ENCODE results near the gene TWIST1.

The TWIST1 gene

DNA sequence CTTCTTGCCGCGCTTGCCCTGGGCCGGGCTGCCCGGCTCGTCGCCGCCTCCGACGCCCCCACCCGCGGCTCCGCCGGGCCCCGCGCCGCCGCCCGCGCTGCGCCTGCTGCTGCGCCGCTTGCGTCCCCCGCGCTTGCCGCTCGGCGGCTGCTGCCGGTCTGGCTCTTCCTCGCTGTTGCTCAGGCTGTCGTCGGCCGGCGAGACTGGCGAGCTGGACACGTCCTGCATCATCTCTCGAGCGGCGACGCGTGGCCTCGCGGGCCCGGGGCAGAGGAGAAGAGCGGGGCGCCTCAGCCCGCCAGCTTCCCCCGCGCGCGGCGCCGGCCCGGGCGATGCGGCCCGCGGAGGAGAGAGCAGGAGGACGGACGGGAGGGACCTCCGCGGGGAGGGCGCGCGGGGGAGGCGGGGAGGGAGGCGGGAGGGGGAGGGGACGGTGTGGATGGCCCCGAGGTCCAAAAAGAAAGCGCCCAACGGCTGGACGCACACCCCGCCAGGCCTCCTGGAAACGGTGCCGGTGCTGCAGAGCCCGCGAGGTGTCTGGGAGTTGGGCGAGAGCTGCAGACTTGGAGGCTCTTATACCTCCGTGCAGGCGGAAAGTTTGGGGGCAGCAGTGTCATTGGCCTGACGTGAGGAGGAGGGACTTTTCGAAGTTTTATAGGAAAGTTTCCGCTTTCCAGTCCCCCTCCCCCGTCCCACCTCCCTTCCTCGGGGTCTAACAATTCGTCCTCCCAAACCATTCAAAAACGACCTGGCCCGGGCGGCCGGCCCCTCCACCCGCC, at the start of gene TWIST1:
Gene TWIST1 (minus strand): TSS at position 546 of the 779 bp plus-strand sequence. CDS start 315 bp downstream, at position 231.
- no peak for DNase-seq

DNA sequence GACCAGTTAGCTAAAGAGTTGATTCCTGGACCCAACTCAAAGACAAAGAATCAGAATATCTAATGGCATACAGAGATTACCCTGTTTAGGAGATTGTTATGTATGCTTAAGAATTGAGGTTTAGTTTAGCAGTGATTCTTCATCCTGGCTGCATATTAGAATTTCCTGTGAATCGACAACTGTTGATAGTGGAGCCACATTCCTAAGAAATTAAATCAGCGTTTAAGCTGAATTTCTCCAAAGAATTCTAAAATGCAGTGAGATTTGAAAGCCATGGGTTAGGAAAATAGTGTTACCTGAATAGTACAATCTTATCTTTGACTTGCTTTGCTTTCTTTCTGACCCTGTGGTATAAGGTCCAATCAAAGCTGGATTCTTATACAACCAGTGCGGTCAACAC, 44.2 kb upstream of the TWIST1 start:
- no peak for DNase-seq

DNA sequence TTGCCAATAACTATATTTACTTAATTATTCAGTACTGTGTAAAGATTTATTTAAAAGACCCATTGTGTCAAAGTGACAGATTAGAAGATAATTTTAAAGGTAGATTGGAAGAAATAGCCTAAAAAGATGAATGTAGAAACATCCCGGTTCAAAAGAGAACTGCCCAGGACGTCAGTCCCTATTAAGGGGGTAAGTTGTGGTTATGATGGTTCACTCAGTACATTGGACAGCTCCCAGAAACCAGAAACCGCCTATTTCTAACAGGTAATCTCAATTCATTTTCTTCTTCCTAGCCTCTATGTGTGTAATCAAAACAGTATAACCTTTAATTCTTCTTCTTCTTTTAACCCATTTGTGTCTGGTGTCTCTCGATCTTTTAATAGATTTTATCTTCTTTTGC, 29.3 kb upstream of the TWIST1 start:
- DNase-seq, result no peak

DNA sequence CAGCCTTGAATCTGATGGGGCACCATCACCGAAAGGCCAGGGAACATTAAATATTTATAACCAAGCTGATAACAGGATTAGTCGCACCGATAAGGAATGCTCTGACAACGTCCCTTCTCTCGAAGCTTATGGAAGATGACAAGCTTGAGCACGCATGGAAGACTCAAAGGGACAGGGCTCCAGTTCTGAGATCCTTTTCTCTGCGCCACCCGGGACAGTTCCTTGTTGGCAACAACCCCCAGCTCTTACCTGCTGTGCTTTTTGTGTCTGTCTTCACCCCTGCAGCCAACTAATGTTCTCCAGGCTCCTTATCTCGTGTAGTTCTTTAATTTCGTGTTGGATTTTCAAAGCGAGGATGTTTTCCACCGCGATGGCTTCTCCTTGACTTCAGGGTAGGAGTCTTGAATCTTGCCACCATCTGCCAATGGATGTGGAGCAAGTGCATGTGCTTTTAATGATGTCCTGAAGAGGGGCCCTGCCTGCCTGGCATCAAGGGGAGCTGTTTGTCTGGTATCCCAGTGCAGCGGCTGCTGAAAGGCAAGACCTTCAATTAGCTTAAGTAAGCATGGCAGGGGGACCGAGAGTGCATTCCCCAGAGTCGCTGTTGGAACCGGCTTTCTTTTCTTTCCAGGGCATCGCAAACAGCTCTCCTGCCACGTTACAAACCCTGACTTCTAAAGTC, 28.1 kb upstream of the TWIST1 start:
- DNase-seq, result no peak

DNA sequence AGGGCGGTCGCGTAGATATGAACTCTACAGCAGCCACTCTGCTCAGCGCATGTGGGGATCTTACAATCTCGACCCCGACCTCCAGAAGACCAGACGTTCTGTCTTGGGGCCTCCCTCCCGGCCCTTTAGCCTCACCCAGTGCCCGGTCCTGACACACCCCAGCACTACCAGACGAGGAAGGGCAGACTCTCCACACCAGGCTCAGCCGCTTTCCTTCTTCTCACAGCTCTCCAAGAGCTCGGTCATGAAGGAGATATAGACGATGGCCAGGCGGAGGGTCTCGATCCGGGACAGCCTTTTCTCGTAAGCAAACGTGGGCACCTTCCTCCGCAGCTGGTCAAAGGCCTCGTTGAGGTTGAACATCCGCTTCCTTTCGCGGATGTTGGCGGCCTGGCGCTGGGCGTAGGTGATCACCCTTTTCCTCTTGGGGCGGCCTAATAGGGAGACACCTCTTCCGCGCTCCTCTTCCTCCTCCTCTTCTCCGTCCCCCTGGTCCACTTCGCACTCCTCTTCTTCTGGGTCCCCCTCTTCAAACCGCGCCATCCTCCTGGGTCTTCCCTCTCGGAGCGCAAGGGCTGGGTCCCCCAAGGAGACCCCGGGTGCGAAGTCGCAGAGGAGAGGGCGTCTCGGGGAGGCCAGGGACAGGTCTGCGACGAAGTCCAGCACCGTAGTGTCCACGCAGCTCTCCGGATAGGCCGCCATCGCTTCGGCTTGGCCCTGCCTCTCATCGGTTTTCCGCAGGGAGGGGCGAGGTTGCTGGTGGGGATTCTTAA, 27.4 kb upstream of the TWIST1 start, which contains the start of gene FERD3L:
Gene FERD3L (minus strand): TSS at position 761 of the 773 bp plus-strand sequence. CDS start 59 bp downstream, at position 702.
- no peak for DNase-seq

DNA sequence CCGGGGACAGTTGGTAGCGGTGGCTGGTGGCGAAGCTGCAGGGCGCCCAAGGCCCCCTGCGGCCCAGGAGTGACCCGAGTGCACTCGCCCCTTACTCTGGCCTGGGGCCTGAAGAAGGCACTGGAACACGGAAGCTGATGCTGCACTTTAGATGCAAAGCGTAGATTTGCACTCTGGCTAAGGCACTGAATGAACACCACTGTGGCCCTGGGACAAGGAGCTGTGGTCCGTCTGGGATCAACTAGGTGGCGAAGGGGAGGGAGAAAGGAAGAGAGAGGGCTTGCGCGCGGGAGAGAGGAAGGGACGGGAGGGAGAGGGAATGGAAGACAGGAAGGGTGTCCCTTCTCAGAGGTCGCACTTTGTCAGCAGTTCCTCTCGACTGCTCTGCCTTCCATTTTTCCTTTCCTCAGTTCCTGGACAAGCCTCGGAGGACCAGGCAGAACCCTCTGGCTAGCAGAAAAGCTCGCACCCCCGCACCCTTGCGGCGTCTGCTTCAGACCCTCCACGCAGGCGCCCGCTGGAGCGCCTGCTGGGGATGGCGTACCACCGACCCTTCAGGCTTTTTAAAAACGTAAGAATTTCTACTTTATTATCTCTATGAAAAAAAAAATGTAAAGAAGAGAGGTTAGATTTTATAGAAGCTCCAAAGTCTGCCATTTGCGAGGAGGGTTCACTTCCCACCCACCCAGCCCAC, 26.6 kb upstream of the TWIST1 start:
- no peak for DNase-seq

DNA sequence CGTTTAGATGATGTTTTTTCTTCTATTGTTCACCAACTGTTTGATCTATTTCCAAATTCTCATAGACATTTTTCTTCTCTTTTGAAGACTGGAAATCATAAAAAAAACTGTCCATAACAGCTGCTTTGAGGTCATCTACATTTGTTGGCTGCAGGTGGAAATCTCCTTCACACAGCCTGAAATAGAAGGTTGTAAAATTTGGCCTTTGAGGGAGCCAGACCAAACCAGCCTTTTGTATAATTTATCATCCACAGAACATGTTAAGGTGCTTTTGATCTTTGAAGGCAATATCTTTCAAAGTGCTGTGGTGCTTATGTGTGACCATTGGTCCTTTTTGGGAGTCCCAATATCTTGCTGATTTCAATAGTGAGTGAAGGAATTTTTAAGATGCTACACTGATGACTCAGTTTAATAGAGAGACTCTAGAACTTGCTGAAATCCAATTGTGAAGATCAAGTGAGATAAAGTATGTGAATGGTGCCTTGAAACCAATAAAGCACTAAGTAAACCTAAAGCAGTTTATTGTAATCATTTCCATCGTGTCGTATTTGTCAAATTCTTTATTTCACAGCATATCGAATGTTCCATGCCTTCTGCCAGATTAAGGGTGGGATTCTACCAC, 22.4 kb upstream of the TWIST1 start:
- DNase-seq, result no peak

DNA sequence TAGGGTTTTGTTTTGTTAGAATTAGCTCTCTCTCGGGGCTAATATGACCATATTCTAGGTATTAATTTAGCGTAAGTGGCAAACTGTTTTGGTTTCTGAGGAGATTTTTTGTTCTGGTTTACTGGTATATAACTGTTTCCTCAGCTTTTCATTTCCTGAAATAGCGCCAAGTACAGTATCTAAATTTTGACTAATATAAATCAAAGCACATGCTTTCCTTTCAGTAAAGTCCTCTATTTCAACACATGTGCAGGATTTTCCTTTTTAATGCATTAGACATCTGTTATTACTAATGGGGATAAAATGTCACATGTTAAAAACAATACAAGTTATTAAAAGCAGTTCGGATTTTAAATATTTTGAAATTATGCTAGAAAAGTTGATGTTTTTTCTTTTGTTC, 16.4 kb upstream of the TWIST1 start:
- no peak for DNase-seq

DNA sequence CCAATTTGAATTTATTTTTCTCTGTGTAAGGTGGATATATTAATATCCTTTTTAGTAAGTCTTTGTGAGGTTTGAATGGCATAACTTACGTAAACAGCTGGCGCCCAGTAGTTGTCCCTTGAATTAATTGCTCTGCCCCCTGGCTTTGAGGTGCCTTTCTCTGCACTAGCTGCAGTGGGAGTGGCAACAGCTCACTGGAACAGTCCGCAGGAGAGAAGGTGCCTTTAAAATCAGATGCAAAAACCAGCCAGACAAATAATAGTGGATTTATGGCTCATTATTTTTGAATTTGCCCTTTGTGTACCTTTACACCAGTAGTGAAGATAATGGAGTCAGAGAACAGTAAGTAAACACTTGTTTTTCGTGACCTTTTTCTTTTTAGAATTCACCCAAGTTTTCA, 16.0 kb upstream of the TWIST1 start:
- no peak for DNase-seq

DNA sequence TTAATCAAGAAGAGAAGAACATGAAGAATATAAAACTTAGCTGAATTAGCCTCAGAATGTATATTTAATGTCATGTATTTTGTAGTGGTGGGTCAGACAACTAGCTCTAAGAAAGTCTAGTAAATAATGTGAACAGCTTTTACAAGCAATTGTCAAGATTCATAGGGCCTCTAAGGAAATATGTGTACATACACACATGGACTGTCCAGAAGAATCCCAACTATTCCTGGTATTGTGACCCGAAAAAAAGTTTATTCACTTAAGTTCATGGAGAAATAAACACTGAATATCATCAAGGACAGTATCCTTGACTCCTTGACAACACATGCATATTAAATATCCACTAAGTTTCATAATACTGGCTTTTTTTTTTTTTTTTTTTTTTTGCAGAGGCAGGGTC, 11.4 kb upstream of the TWIST1 start:
- no peak for DNase-seq

DNA sequence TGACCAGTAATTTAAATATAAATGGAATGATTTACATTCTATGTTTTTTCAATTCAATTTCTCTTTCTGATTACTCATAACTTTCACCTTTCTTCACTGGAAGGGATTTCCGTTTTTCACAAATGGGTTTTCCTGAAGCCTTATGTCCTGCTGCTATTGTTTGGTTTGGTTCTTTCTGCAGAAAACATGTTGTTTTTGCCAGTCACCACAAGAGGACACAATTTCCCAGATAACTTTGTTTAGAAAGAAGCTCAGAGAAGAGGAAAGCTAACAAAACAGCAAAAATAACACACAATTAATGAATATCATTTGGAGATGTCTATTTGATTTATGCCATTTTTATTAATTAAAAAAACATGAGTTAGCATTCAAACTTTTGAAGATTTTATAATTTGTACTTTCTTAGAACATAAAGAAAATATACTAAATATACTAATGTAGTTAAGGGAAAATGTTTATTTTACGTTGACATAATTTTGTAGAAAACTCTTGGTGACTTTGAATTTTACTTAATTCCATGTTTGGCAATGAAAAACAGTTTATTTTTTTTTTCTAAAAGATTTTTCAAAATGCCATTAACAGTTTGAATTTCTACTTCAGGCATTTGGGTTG, 4.6 kb upstream of the TWIST1 start:
- no peak for DNase-seq

DNA sequence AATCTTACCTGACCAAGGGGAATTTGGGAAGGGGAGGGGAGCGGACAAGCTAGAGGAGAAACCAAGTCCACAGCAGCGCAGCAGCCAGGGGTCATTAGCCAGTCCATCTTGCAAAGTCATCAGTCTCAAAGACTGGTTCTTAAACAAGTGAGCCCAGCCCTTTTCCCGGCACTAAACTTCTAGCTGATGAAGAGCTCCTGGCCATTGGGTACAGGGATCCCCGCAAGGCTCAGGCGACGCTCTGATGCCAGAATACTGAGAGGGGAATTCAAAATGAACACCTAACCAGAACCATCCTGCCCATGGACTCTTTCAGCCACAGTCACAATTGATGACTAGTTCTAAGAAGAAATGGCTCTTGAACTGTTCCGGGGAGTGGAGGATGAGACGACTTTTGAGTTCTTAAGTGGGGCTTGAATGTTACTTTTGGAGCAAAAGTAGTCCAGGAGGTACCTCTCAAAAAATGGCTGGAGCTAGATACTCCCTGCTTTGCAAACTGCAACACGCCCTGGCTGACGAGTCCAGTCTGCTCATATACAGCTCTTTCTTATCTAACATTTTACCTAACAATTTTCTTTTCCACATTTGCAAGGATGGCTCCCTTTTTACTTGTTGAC, 2.5 kb upstream of the TWIST1 start:
- no peak for DNase-seq

DNA sequence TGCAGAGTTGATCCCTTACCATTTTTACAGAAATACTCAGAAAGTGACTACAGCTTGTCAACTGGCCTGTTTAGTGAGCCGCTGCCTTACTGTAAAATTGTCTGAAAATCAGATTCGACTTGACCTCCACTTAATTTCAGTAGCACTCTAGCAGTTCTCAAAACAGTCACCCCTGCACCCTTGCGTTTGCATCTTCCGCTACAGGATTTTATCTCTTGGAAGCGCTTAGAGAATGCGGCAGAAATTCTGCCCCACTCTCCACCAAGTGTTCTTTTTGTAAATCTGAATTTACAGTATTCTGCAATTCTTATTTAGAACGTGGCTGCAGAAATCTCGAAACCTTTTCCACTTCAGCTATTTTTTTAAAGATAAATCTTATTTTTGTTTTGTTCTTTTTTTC, 1.9 kb upstream of the TWIST1 start:
- DNase-seq, result no peak

DNA sequence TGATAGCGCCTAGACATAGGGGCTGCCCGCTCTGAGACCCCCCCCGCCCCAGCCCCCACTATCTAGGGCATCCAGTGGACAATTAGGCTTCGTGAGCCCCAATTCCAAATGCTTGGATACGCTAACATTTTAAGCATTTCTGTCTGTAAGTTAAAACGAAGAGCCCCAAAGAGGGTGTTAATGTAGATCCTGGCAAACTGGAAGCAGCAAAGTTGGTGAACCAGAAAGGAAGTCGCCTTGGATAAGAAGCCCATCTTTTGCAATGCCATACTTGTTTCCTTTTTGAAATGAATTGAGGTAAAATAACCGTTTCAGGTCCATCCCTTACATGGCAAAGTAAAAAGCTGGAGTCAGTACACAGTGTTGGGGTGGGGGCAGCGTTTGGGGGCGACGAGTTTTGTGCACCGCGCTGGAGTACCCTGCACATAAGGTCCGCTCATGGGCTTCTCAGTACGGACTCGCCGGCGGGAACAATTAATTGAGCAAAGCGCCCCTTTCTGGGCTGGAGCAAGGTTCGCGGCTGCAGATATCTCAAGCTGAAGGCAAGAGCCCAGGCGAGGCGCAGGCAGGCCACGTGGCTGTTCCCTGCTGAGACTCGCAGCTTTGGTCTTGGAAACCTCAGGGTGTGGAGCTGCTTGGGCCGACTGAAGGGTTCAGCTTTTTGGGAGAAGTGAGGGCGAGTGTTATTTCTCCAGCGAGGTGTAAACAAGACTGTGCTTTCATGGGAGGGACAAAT, 1.4 kb upstream of the TWIST1 start:
- no peak for DNase-seq

DNA sequence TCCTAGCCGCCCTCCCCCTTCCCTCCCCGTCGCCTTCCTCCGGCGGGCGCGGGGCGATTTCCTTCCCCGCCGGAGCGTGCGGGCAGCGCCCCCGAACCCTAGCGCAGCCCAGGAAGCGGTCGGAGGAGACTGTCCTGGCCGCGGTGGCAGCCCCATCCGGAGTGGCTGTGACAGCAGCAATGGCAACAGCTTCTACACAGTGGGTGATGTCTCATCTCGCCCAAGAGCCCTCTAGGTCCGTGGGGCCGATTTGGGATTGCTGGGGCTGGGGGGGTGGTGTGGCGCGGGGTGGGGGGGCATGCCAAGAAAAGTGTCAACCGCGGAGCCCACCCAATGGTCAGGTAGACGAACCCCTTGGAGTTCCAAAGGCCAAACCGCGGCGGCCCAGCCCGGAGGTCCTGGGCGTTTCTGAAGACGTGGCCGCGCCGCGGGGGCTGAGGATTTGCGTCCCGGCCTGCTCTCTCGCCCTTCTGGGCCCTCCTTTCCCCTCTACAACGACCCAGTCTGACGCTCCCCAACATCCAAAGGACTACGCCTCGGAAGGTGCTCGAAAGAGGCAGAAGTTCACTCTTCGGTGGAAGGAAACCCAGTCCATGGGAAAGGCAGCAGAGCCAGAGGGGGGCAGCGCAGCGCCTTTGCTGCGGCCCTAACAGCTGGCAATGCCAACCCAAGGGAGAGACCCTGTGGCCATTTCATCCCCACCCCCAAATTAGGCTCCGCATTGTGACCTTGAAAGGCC, 603 bp upstream of the TWIST1 start:
- DNase-seq, result no peak

DNA sequence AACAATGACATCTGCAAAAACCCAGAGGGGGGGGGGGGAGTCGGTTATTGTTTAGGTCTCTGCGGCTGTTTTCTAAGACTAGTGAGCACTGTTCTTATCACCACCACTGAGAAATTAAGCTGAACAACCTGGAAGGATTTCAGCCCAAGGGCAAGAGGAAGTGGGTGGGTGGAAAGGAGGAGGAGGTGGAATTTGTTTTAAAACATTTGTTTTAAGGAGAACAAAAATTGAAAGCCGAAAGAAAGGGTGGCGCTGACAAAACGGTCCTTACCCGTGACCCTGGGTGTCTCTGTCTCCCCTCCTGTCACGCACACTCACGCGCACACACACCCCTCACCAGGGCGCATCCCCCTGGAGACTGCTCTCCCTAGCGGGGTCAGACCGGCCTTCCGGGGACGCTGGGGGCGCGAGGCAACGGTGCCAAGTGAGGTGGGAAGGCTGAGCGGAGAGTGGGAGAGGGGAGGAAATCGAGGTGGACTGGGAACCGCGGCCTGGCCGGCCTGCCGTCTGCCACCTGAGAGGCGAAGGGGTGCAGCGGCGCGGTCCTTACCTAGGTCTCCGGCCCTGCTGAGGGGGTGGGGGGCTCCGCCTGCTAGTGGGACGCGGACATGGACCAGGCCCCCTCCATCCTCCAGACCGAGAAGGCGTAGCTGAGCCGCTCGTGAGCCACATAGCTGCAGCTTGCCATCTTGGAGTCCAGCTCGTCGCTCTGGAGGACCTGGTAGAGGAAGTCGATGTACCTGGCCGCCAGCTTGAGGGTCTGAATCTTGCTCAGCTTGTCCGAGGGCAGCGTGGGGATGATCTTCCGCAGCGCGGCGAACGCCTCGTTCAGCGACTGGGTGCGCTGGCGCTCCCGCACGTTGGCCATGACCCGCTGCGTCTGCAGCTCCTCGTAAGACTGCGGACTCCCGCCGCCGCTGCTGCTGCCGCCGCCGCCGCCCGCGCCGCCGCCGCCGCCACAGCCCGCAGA, 1.0 kb downstream of the TWIST1 start:
- DNase-seq, result no peak

DNA sequence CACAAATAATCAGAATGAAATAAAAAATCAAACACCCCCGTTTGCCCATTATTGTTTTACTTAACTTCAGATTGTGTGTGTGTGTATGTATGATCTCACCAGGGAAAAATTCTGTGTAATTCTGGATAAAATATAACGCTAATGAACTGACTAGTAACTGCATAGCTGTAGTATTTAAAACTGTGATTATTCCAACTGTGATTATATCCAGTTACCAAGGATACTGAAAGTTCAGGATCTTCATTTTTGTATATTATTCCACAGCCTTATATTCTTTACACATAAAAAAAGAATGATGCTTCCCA, 2.9 kb downstream of the TWIST1 start:
- DNase-seq, result no peak

DNA sequence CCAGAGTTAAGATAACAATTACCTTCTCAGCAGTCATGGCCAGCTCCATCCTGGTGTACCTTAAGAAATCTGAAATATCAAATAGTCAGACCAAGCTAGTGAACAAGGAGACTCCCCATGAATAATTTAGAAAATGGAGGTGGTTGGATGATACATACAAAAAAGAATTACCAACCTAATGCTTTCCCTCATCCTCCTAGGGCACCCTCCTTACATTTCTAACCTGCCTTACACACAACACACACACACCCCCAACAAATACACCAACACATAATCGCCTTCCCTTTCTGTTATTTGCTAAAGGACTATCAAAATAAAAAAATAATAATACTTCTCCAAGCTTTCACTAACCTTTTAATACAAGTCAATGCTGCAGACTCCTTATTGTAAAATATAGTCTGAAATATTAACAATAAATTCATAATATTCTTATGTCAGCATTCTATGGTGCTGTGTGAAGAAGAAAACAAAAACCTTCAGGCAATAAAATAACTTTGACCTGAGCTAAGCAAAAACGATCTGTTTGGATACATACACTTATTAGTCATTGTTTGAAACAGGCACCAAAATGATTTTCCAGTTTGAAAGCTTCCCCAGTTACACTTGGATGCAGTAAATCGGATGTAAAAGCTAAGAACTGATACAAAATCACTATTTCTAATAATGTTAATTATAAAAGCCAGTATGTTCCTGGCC, 3.4 kb downstream of the TWIST1 start:
- DNase-seq, result no peak

DNA sequence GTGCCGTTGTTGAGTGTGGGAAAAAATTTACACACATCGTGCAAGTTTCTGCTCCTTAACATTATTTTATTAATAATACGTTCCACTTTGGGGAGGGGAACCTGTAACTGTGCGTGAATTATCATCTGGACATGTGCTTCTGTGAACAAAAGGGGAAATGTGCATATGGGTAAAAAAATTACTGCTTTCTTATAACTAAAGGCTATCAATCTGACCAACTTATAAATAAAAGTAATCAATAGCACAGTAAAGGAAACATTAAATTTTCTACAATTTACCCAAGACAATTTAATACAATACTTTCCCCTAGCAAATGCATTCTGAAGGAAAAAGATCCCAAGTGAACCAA, 4.5 kb downstream of the TWIST1 start:
- no peak for DNase-seq

Data from bone marrow (tissue), 2 donors.